ENCODE results near the gene FSTL4.

DNA sequence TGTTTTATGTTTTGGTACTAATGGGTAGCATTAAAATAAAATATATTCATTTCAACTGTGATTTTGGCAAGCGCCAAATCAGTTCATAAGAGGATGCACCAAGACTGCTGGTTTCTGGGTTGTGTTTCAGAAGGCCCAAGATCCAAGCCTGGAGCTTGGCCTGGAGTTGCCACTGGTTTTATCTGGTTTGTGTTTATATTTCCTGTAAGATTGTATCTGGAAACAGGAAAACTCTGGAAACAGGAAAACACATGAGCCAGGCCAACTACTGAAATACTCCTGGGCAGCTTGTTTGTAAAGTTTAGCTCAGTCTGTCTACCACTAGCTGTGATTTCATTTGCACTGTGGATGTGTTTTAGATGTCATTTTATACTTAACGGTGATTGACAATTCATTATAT lies 5.5 kb downstream of the FSTL4 start:
- TF ChIP-seq, protein P1, sequence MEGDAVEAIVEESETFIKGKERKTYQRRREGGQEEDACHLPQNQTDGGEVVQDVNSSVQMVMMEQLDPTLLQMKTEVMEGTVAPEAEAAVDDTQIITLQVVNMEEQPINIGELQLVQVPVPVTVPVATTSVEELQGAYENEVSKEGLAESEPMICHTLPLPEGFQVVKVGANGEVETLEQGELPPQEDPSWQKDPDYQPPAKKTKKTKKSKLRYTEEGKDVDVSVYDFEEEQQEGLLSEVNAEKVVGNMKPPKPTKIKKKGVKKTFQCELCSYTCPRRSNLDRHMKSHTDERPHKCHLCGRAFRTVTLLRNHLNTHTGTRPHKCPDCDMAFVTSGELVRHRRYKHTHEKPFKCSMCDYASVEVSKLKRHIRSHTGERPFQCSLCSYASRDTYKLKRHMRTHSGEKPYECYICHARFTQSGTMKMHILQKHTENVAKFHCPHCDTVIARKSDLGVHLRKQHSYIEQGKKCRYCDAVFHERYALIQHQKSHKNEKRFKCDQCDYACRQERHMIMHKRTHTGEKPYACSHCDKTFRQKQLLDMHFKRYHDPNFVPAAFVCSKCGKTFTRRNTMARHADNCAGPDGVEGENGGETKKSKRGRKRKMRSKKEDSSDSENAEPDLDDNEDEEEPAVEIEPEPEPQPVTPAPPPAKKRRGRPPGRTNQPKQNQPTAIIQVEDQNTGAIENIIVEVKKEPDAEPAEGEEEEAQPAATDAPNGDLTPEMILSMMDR (conservative IDR thresholded peaks at IDR 0.05; ENCODE audit: low read depth, low read length), result no peak
- no peak for TF ChIP-seq FOS (IDR thresholded peaks at IDR 0.05; ENCODE audit: low read depth, low read length)
- no peak for TF ChIP-seq MXI1 (IDR thresholded peaks at IDR 0.05; ENCODE audit: borderline replicate concordance, low read depth, low read length)
- TF ChIP-seq POLR2A (IDR thresholded peaks at IDR 0.05; ENCODE audit: low read depth, low read length), result no peak
- TF ChIP-seq RFX5 (IDR thresholded peaks at IDR 0.05; ENCODE audit: low read depth, low read length), result no peak
- TF ChIP-seq MAFK (IDR thresholded peaks at IDR 0.05; ENCODE audit: low read depth, low read length), result no peak
- TF ChIP-seq NFE2L2 (IDR thresholded peaks at IDR 0.05; ENCODE audit: low read depth, low read length), result no peak
- no peak for TF ChIP-seq SMC3 (IDR thresholded peaks at IDR 0.05; ENCODE audit: low read depth, low read length)
- TF ChIP-seq RCOR1 (IDR thresholded peaks at IDR 0.05; ENCODE audit: insufficient replicate concordance, low read length), result no peak
- TF ChIP-seq CEBPB (IDR thresholded peaks at IDR 0.05; ENCODE audit: low read depth, low read length), result no peak
- TF ChIP-seq, protein P2, sequence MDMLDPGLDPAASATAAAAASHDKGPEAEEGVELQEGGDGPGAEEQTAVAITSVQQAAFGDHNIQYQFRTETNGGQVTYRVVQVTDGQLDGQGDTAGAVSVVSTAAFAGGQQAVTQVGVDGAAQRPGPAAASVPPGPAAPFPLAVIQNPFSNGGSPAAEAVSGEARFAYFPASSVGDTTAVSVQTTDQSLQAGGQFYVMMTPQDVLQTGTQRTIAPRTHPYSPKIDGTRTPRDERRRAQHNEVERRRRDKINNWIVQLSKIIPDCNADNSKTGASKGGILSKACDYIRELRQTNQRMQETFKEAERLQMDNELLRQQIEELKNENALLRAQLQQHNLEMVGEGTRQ (IDR thresholded peaks at IDR 0.05; ENCODE audit: low read depth, low read length), result no peak

All from IMR-90 (cell line).